ENCODE results near the gene DIS3L2. TPM values are rescaled to one million over a fixed set of nuclear protein-coding genes. Genes with fewer than 3 reads are reported as not detected.

The DIS3L2 gene
- total and polyA plus RNA-seq, 8 donors = 25.2 to 43.4 (median 36.3) TPM

GRCh38 chr2:231922311-231923009 is 39.1 kb upstream of the DIS3L2 start:
- intact Hi-C loops (cut with DNase I) = loop anchor here (5.0 to 10.0 kb wide), 2 partner anchors 402 to 405 kb away; no protein-coding TSS in a partner anchor
- Histone ChIP-seq H3K27me3 (peaks cover 43 to 66% of the 10 kb centered on the region in 2 donors), H3K4me3 (no peak overlapping the region), H3K4me1 (peaks cover 13 to 25% of the 10 kb centered on the region in 2 donors), H3K27ac (no peak overlapping the region), H3K36me3 (no peaks in the 10 kb centered on the region), H3K9me3 (no peaks in the 10 kb centered on the region)
- peak in 1 of 4 donors; percentile 2 for DNase-seq
- no peak for TF ChIP-seq CTCF (IDR thresholded peaks at IDR 0.05)
- ATAC-seq = no peak

- intact Hi-C loops (cut with DNase I) = loop anchor here (5.0 to 10.0 kb wide), 2 partner anchors 402 to 404 kb away; no protein-coding TSS in a partner anchor
- H3K27me3 ChIP-seq = peaks cover 49 to 72% of the 10 kb centered on the region in 2 donors
- H3K4me1 ChIP-seq = peaks cover 13 to 25% of the 10 kb centered on the region in 2 donors
- no peaks in the 10 kb centered on the region for H3K9me3 ChIP-seq
- DNase-seq (no peak), ATAC-seq (no peak)
- H3K4me3 ChIP-seq = no peak overlapping the region
- H3K27ac ChIP-seq = no peak overlapping the region
- H3K36me3 ChIP-seq = no peaks in the 10 kb centered on the region
- TF ChIP-seq CTCF (IDR thresholded peaks at IDR 0.05) = no peak
These were observed 38.5 kb upstream of the DIS3L2 start for GRCh38 chr2:231923010-231923344.

GRCh38 chr2:231923951-231924888 is 37.3 kb upstream of the DIS3L2 start:
- Histone ChIP-seq H3K4me1 (peaks cover 13 to 25% of the 10 kb centered on the region in 2 donors), H3K27me3 (peaks cover 49 to 84% of the 10 kb centered on the region in 2 donors), H3K27ac (no peak overlapping the region), H3K36me3 (no peaks in the 10 kb centered on the region), H3K9me3 (no peaks in the 10 kb centered on the region), H3K4me3 (no peak overlapping the region)
- ATAC-seq = no peak
- peak in 1 of 4 donors; percentile 21 for DNase-seq
- intact Hi-C loops (cut with DNase I) = loop anchor here (5.0 to 10.0 kb wide), 2 partner anchors 401 to 403 kb away; no protein-coding TSS in a partner anchor
- no peak for TF ChIP-seq CTCF (IDR thresholded peaks at IDR 0.05)

GRCh38 chr2:231924889-231925275 is 36.6 kb upstream of the DIS3L2 start:
- DNase-seq = no peak
- intact Hi-C loops (cut with DNase I) = loop anchor here (5.0 to 10.0 kb wide), 3 partner anchors 212 to 402 kb away; no protein-coding TSS in a partner anchor
- peaks cover 49 to 86% of the 10 kb centered on the region in 2 donors for H3K27me3 ChIP-seq

More at GRCh38 chr2:231924889-231925275, 36.6 kb upstream of the DIS3L2 start:
- H3K27ac ChIP-seq = no peak overlapping the region
- ATAC-seq = no peak
- H3K9me3 ChIP-seq = no peaks in the 10 kb centered on the region
- TF ChIP-seq CTCF (IDR thresholded peaks at IDR 0.05) = no peak
- no peaks in the 10 kb centered on the region for H3K36me3 ChIP-seq
- no peak overlapping the region for H3K4me3 ChIP-seq
- peaks cover 13 to 25% of the 10 kb centered on the region in 2 donors for H3K4me1 ChIP-seq
